GM19463 (cell line): Measurements from ENCODE around the gene AFAP1L2.

Experiments
- ATAC-seq: cut with Tn5 transposase; IDR thresholded peaks from one replicate; pipeline ENCODE4 v1.9.1; 2021; ENCODE audit warnings: mild to moderate bottlenecking, moderate library complexity; ENCODE audit not compliant: unreplicated experiment

The AFAP1L2 gene

DNA sequence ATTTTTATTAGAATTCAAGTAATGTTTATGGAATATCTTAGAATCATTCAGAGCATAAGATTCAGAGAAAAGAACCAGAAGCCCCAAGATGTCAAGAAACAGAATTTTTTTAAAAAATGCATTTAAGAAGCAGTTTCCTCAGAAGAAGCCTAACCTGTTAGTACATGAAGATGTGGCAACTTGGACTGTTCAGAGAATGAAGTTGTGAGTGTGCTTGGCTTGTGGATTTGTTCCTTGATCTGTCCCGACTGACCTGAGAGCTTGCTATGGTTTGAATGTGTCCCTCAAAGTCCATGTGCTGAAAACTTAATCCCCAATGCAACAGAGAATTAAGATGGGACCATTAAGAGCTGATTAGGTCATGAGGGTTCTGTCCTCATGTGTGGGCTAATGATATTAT is 13.8 kb upstream of the AFAP1L2 start:
- no peak for ATAC-seq

DNA sequence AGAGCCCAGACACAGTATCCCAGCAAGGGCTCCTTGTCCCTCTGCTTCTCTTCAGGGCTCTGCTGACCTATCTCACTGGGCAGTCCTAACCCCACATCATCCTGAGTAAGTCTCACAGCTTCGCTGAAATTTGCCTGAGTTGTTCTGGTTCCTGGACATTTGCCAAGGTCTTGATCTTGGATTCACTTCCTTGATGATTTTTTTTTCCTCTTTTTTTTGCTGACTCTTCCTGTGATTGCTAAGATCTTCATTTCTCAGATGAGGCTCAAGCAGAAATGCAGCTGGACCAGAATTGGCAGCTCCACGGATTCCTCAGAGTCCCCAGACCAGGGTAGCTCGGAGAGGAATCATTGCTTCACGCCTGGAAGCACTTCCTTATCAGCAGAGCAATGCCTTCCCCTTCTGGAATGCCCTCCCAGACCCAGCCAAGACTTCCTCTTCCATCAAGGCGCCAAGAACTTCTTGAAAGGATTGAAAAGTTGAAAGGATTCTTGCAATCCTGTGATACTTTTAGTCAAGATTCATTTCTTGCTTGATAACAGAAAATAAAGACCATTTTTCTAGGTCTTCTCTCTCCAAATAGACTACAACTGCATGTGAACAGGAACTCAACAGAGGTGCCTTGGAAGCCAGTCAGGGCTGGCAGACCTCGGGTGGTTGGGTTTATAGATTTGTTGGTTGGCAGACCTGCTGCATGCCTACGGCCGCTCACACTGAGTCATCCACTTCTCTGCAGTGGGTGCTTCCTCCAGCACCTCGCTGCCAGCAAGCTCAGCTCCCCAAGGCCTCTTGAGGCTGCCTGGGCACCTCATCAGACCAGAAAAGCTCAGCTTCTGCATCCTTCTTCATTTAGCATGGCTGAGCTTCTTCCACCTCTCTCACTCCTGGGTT is 8.8 kb upstream of the AFAP1L2 start:
- no peak for ATAC-seq

- no peak for ATAC-seq
Observed at GRCh38 chr10:114408968-114409444, 4.7 kb upstream of the AFAP1L2 start.

DNA sequence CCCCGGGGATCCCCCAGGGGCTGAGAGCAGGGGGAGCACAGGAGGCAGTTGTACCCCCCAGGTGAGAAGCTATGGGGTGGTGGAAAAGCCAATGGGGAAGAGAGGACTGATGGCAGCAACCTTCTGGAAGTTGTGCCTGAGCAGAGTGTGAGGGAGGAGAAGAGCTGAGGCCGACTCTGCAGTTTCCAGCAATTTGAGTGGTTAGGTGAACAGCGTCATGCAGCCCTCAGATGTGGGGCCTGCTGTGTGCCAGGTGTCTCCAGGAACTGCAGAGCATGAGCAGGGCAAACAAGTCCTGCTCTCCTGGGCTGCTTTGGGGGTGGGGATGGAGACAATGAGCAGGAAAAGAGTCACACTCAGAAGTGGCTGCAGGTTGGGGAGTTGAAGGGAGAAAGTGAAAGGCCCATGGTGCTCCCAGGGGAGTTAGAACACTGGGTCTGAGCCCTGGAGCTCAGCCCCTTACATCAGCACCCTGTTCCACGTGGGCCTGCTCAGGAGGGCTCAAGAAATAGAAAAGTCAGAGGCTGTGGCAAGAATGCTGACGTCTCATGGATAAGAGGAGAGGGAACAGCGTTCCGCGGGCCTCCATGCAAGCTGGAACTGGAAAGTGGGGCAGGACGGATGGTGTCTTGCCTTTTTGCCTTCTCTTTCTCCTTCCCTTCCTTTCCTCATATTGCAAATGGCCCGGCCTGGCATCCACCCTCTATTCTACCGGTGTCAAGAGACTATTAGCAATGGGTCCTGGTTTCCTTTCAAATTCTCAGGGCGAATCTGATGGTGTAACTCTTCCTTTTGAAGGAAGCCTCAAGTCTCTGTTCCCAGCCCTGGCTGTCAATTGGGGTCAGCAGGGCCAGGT is 4.0 kb upstream of the AFAP1L2 start:
- ATAC-seq: no peak

GRCh38 chr10:114406455-114406854 is 2.2 kb upstream of the AFAP1L2 start:
- no peak for ATAC-seq

DNA sequence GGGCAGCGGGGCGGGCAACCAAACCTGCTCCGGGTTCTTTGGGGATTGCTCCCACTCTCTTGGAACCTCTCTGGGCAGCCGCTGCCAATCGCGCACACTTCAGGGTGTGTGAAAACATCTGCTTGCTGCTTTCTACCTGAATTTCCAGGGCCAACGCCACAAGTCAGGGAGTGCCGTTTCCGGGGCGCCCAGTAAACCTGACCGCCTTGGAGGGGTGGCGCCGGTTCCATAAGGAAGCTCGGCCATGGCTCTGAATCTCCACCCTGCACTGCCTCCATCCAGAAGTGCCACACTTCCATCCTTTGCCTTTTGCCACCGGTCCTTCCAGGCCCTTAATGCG is 679 bp upstream of the AFAP1L2 start:
- ATAC-seq: no peak

- no peak for ATAC-seq
Observed at GRCh38 chr10:114403541-114404161, 651 bp downstream of the AFAP1L2 start.

DNA sequence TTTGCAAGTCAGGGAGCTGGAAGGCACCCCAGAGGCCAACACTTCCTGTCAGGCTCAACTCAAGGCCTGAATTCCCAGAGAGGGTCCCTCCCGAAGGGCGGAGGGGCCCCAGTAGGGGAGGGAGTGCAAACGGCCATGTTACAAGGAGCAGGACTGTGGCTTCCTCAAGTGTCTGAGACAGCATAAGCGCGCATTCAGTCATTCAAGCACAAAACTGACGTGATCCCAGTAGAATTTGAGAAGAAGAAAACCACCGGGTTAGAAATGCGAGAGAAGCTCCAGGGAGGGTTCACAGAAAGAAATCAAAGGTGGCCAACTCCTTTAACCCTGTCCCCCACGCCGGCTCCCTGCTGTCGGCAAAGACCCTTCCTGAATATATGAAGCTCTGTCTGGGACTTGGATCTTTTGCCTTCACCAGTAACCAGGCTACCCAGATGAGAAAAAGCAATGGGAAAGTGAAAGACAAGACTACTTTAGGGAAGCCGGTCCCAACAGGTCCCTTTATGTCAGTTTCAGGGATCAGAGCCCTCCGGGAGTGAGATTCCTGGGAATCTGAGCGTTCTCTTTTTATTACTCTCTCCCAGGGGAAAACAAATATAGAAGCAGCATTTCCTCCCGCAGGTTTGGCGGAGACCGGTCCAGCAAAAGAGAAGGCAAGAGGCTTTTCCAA is 1.3 kb downstream of the AFAP1L2 start:
- ATAC-seq: no peak

- no peak for ATAC-seq
Observed at GRCh38 chr10:114402233-114402632, 2.1 kb downstream of the AFAP1L2 start.

DNA sequence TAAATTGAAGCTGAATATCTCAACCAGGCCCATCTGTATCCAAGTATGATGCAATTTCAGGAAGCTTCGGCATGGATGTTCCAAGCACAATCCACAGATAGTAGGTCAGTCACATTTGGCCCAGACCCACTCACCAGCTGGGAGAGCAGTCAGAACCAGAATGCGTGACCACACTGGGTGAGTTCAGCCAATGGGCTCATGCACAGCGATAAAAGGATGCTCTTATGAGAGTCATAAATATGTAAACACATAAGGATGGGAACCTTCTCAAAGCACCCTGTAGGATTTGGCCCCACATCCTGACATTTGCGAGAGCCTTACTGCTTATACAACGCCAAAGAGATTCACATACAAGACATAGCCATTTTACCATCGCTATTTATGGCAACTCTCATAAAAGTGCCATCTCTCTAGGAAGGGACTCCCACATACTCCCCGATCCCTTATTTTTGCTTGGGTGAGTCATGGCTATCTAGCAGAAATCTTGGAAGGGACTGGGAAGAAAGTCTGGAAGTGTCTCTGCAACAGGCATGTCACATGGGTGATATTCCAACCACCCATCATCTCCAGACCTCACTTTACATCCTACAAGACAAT is 3.0 kb downstream of the AFAP1L2 start:
- ATAC-seq: no peak

DNA sequence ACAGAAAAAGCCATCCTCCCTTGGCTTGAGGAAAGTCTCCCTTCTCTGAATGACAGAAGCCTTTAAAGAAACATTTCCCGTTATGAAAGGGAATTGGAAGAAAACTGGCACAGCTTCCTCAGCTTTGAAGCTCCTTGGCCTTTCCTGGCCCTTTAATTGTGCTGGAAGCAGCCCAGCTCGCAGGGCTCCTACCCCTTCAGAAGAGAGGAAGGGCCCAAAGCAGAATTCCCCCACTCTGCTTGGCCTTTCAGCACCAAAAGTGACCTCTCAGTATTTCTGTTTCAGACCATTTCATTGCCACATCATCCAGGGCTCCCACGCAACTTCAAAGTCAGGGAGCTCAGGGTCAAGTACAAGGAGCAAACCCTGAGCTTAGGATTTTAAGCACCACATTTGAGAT is 4.2 kb downstream of the AFAP1L2 start:
- no peak for ATAC-seq

- ATAC-seq: no peak
Observed at GRCh38 chr10:114399576-114399975, 4.7 kb downstream of the AFAP1L2 start.

- ATAC-seq: no peak
Observed at GRCh38 chr10:114398587-114399331, 5.5 kb downstream of the AFAP1L2 start.

- ATAC-seq: no peak
Observed at GRCh38 chr10:114397651-114398145, 6.6 kb downstream of the AFAP1L2 start.

DNA sequence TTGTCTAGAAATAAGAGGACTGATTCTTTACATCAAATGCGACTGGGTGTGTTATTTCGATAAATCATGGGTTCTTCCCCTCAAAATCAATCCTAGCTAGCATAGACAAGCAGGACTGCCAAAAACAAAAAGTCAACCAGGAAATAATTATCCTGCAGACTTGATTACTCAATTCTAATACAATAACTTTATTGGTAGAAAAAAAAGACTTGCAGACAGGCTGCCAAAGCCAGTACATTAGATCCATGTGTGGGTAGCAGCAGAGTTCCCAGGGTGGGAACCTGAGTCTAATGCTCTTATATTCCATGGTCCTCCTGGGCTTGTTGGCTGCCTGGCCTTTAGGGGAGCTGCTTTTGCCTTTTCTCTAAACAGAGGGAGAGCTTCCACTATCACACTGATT is 7.8 kb downstream of the AFAP1L2 start:
- ATAC-seq: no peak

GRCh38 chr10:114395366-114396022 is 8.8 kb downstream of the AFAP1L2 start:
- no peak for ATAC-seq

DNA sequence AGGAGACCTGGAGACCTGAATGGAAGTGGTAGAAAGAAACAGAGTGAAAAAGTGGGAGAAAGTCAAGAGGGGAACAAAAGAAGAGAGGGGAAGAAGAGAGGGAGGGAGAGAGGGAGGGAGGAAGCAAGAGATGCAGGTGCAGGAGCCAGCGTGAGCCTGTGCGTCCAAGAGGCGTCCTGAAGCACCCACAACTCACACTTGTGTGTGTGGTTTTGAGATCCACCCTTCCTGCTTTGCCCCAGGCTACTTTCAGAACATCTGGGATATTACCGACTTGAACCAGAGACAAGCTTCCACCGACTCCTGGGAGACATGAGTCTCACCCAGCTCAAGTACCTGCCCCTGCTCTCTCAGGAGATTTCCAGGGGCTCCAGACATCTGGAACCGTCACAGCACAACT is 9.8 kb downstream of the AFAP1L2 start:
- no peak for ATAC-seq

DNA sequence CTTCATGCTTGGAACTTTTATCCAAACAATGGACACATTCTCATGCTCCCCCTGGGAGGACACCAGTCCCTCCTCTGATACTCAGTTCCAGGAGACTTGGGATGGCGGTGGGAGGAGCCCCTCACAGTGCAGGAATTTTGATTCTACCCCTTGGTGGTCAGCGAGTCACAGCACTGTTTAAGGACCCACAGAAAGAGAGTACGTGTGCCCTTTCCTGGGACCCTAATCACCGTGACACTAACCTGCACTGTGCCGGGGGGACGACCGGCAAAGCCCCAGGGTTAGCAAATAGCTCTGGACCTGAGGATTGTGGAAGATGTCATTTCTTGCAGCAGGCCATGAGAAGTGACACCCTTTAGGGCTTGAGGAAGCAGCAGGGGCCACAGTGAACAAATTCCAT is 10.4 kb downstream of the AFAP1L2 start:
- no peak for ATAC-seq

DNA sequence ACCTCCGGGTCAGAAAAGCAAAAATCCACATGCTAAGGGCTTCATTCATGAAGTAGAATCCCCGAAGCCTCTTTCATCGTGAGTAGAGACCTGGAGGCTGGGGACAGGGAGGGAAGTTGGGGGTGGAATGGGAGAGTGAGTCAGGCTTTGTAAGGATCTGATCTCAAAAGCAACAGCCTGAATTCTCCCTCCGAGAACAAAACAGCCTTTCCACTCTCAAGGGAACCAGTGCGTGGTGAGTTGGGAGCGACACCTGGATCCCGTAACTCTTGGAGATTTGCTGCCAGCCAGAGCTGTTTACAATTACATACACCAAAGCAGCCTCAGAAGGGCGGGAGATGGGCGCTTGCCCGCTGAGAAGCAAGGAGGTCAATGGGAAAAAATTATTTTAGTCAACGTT is 10.8 kb downstream of the AFAP1L2 start:
- no peak for ATAC-seq
